A172 (cell line): Measurements from ENCODE around the gene CREB5. TPM values are rescaled to one million over a fixed set of nuclear protein-coding genes. Genes with fewer than 3 reads are reported as not detected.
"Not testable (repeated sequence)": the region's sequence is repeated elsewhere in the genome, so short reads cannot be mapped to it uniquely, and the experiment has no call there.

Source experiments
- DNase-seq: peaks from one replicate; pipeline ENCODE4 v3.0.0-alpha.2; 2015; ENCODE audit warnings: low spot score
- total RNA-seq: library from RNA; depleted of rRNA; stranded (reverse); fragments of >200 nt; shearing (Covaris generic); gene quantifications from 2 replicates; pipeline ENCODE4 v1.2.3, GENCODE V29; 2014; rRNA removed

The CREB5 gene
- total RNA-seq = 1.4 and 3.2 TPM in 2 replicates

- no peak for DNase-seq
These were observed at the start of gene CREB5 for GRCh38 chr7:28411876-28412662. TSS of gene CREB5 (plus strand) at chr7:28412518. CDS start at chr7:28412915, 397 bp downstream.

GRCh38 chr7:28362812-28363211 is 49.5 kb upstream of the CREB5 start:
- no peak for DNase-seq

- DNase-seq = no peak
These were observed 48.2 kb upstream of the CREB5 start for GRCh38 chr7:28364082-28364481.

GRCh38 chr7:28369523-28369922 is 42.8 kb upstream of the CREB5 start:
- DNase-seq = no peak

GRCh38 chr7:28371846-28372245 is 40.5 kb upstream of the CREB5 start:
- DNase-seq = no peak

- DNase-seq = no peak
These were observed 38.3 kb upstream of the CREB5 start for GRCh38 chr7:28373990-28374389.

GRCh38 chr7:28375729-28376128 is 36.6 kb upstream of the CREB5 start:
- DNase-seq = no peak

GRCh38 chr7:28376634-28377033 is 35.7 kb upstream of the CREB5 start:
- no peak for DNase-seq

- no peak for DNase-seq
These were observed 33.7 kb upstream of the CREB5 start for GRCh38 chr7:28378574-28379149.

GRCh38 chr7:28381466-28381865 is 30.9 kb upstream of the CREB5 start:
- DNase-seq = no peak

- DNase-seq = no peak
These were observed 30.2 kb upstream of the CREB5 start for GRCh38 chr7:28382144-28382543.

GRCh38 chr7:28383975-28384374 is 28.3 kb upstream of the CREB5 start:
- no peak for DNase-seq

- peak; percentile 60 for DNase-seq
These were observed 22.6 kb upstream of the CREB5 start for GRCh38 chr7:28389504-28390395.

GRCh38 chr7:28390426-28390825 is 21.9 kb upstream of the CREB5 start:
- DNase-seq = no peak

- DNase-seq = no peak
These were observed 20.0 kb upstream of the CREB5 start for GRCh38 chr7:28392289-28392688.

- DNase-seq = no peak
These were observed 16.9 kb upstream of the CREB5 start for GRCh38 chr7:28395404-28395803.

GRCh38 chr7:28395831-28396230 is 16.5 kb upstream of the CREB5 start:
- DNase-seq = no peak

GRCh38 chr7:28397141-28397540 is 15.2 kb upstream of the CREB5 start:
- no peak for DNase-seq

GRCh38 chr7:28400838-28401360 is 11.4 kb upstream of the CREB5 start:
- no peak for DNase-seq

GRCh38 chr7:28401567-28401966 is 10.8 kb upstream of the CREB5 start:
- not testable (repeated sequence) for DNase-seq

GRCh38 chr7:28405662-28406061 is 6.7 kb upstream of the CREB5 start:
- DNase-seq = peak; percentile 88

- peak; percentile 19 for DNase-seq
These were observed 6.1 kb upstream of the CREB5 start for GRCh38 chr7:28406192-28406591.
